Omental fat pad (tissue), 4 donors: ENCODE measurements around the gene TPRG1. TPM values are rescaled to one million over a fixed set of nuclear protein-coding genes. Genes with fewer than 3 reads are reported as not detected.
"Not testable (repeated sequence)": the region's sequence is repeated elsewhere in the genome, so short reads cannot be mapped to it uniquely, and the experiment has no call there.

Source experiments
- ATAC-seq: fragments of 150-250 bp; one replicate; pipeline ENCODE4 v1.9.1; 2016; ENCODE audit warnings: mild to moderate bottlenecking, moderate library complexity; ENCODE audit not compliant: low FRiP score
- DNase-seq: peaks from one replicate; pipeline ENCODE4 v3.0.0-alpha.2; 2019; ENCODE audit warnings: low spot score
- total RNA-seq, 4 donors: library from RNA; depleted of rRNA; stranded (reverse); fragments of >200 nt; gene quantifications; one replicate each; pipeline ENCODE4 v1.1.0, GENCODE V29; 2016
- TF ChIP-seq, protein P1 (sequence below), 3 donors: fragments of 450-650 bp; IDR thresholded peaks; one replicate each; pipeline ENCODE4 v1.5.1; 2016 to 2017; ENCODE audit warnings: antibody characterized with exemption in 3 of 3, mild to moderate bottlenecking in 3 of 3, moderate library complexity in 2 of 3

Gene TPRG1
- total RNA-seq, 4 donors from 2014 or later: 7.1 to 18.3 (median 13.8) TPM

DNA sequence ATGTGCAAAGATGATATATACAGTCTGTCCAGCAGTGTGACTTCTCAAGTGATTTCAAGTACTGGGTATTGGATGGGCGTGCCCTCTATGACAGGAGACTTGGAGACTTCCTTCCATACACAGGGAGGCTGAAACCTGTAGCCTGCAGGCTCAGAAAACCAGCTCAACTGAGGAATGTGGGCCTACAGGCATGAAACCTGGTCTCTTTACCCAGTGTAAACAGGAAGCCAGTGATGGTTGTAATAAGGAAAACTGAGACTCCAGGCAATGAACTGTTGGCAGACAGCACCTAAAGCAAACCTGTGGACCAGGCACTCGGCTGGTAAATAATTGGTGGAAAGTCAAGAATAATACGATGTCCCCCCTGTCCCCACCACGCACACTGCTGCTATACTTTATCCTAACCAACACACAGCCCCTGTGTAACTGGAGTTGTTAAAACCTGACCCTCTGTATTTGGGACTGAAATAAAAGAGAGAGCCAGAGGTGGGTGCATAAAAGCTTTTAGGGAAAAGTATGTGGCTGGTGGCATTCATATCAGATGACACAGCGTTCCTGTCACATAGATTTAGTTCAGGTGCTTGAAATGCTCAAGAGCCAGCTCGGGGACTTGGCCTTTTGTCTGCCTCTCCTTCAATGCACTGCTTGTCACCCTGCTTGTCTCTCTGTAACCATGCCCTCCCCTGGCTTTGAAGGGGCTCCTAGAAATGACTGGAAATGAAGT lies 144.7 kb downstream of the TPRG1 start:
- DNase-seq: no peak
- TF ChIP-seq, protein P1, sequence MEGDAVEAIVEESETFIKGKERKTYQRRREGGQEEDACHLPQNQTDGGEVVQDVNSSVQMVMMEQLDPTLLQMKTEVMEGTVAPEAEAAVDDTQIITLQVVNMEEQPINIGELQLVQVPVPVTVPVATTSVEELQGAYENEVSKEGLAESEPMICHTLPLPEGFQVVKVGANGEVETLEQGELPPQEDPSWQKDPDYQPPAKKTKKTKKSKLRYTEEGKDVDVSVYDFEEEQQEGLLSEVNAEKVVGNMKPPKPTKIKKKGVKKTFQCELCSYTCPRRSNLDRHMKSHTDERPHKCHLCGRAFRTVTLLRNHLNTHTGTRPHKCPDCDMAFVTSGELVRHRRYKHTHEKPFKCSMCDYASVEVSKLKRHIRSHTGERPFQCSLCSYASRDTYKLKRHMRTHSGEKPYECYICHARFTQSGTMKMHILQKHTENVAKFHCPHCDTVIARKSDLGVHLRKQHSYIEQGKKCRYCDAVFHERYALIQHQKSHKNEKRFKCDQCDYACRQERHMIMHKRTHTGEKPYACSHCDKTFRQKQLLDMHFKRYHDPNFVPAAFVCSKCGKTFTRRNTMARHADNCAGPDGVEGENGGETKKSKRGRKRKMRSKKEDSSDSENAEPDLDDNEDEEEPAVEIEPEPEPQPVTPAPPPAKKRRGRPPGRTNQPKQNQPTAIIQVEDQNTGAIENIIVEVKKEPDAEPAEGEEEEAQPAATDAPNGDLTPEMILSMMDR (IDR thresholded peaks at IDR 0.05): no peak
- ATAC-seq: no peak

DNA sequence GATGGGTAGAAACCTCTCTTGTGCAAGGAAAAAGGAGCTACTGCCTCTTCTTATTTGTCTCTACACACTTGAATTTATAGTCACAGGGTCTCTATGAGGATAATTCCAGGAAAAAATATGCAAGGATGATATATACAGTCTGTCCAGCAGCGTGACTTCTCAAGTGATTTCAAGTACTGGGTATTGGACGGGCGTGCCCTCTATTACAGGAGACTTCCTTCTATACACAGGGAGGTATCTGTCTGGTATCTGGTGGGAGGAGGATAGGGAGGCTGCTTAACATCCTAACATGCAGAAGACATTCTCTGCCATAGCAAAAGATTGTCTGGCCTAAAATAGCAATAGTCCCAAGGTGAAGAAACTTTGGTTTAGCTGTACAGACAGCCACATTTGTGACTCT lies 146.1 kb downstream of the TPRG1 start:
- TF ChIP-seq, protein P1 (IDR thresholded peaks at IDR 0.05): no peak
- DNase-seq (no peak), ATAC-seq (no peak)

DNA sequence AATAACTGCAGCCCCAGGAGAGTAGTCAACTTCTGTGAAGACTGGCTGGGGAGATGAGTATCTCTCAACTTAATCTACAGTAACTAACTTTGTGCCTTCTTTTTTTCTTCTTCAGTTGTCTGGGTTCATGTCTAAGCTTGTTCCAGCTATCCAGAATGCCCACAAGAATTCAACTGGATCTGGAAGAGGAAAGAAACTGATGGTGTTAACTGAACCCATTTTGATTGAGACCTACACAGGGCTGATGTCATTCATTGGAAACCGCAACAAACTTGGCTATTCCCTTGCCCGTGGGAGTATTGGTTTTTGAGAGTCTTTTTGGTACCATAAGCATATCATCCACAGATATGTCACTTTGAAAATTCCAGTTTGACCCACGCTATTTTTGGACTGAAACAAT lies 148.7 kb downstream of the TPRG1 start:
- ATAC-seq (no peak), DNase-seq (no peak)
- TF ChIP-seq, protein P1 (IDR thresholded peaks at IDR 0.05): no peak

DNA sequence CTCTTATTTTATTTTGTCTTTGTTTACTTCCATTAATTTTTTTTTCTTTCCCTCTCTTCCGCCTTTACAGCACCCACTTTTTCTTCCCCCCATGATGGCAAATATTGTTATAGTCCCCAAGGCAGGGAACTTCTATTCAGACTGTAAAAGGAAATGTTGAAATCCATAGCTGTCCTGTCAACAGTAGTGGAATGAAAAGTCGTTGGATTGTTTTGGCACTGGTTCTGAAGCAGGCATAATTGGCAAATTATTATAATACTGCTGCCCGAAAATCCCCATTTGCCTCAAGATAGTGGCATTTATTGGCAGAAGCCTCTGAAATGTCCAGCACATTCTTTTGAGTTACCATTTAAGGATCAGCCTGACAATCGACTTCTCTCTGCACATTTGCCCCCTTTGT lies 150.6 kb downstream of the TPRG1 start:
- TF ChIP-seq, protein P1 (IDR thresholded peaks at IDR 0.05): no peak
- no peak for ATAC-seq
- no peak for DNase-seq

DNA sequence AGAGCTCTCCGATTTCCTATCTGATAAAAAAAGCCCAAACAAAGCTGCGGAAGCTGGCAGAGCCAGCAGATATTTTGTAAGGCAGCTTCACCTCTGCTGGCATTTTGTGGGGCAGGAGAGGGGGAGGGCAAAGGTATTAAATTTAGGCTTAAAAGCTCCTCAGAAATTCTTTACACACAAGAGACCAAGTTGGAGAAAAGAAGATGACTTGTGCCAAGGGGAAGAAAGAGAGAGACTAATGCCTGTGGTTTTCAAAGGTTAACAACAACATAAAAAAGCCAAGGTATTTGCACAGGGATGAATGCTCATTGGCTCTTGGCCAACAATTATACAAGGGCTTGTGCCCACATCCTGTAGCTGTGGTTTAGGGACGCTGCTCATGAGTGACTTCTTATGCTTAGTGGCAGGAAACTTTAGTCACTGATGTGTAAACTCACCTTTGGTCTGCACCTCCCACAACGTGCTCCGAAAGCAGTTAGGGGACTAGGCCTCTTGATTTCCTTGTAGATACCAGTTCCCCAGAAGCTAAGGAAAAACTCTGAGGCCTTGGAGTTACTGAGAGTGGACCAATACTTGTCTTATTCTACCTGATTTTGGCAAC lies 152.9 kb downstream of the TPRG1 start:
- ATAC-seq: no peak
- TF ChIP-seq, protein P1 (IDR thresholded peaks at IDR 0.05): no peak
- DNase-seq: no peak

DNA sequence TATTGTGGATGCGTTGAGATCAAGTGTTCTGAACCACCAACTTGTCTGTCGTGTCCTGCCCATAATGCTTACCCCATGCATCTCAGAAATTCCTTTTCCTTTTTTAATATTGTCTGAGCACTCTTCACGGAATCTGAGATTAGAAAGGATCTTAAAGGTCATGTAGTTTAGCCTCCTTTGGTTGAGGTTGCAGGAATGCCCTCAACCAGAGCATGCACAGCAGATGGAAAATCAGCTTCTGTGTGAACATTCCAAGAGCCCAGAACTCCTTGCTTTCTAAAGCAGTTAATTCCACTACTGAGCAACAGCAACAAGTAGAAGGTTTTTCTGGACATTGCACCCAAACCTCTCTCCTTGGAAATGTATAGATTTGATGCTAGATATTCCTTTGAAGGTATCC lies 153.7 kb downstream of the TPRG1 start:
- no peak for ATAC-seq
- TF ChIP-seq, protein P1 (IDR thresholded peaks at IDR 0.05): no peak
- DNase-seq: no peak

DNA sequence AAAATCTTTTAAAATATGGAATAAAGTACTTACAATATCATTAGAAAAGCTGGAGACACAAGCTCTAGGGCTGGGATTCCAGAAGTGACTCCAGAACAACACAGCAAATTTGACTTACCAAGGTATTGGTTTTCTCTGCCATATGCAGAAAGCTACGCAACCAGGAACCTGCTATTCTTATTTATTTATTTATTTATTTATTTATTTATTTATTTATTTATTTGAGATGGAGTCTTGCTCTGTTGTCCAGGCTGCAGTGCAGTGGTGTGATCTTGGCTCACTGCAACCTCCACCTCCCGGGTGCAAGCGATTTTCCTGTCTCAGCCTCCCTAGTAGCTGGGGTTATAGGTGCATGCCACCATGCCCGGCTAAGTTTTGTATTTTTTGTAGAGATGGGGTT lies 157.9 kb downstream of the TPRG1 start:
- not testable (repeated sequence) for ATAC-seq, DNase-seq
